ENCODE data around the gene TMEM156.

Gene TMEM156

GRCh38 chr4:38921151-38921550, 111.1 kb downstream of the TMEM156 start:
- DNase-seq: no peak

GRCh38 chr4:38920677-38921076, 111.5 kb downstream of the TMEM156 start:
- DNase-seq: no peak

GRCh38 chr4:38920186-38920585, 112.0 kb downstream of the TMEM156 start:
- DNase-seq: no peak

- DNase-seq: no peak
Measured at GRCh38 chr4:38919494-38919893, 112.7 kb downstream of the TMEM156 start.

GRCh38 chr4:38917481-38918025, 114.7 kb downstream of the TMEM156 start:
- no peak for DNase-seq
